ENCODE results near the gene AK9.
"Not testable (repeated sequence)": the region's sequence is repeated elsewhere in the genome, so short reads cannot be mapped to it uniquely, and the experiment has no call there.

Gene AK9

GRCh38 chr6:109714166-109714565 lies 23.2 kb upstream of the AK9 start:
- DNase-seq (ENCODE audit: low spot score): no peak
- no peak for TF ChIP-seq CTCF (IDR thresholded peaks at IDR 0.05; ENCODE audit: extremely low read depth, missing control alignments)

- no peak for DNase-seq (ENCODE audit: low spot score)
- no peak for TF ChIP-seq CTCF (IDR thresholded peaks at IDR 0.05; ENCODE audit: extremely low read depth, missing control alignments)
Measured at GRCh38 chr6:109713097-109713496, 22.1 kb upstream of the AK9 start.

GRCh38 chr6:109708099-109708498 lies 17.1 kb upstream of the AK9 start:
- DNase-seq (ENCODE audit: low spot score): not testable (repeated sequence)

- TF ChIP-seq CTCF (IDR thresholded peaks at IDR 0.05; ENCODE audit: extremely low read depth, missing control alignments): no peak
- no peak for DNase-seq (ENCODE audit: low spot score)
Measured at GRCh38 chr6:109706513-109706912, 15.5 kb upstream of the AK9 start.

GRCh38 chr6:109705258-109705657 lies 14.3 kb upstream of the AK9 start:
- peak; percentile 72 for DNase-seq (ENCODE audit: low spot score)
- TF ChIP-seq CTCF (IDR thresholded peaks at IDR 0.05; ENCODE audit: extremely low read depth, missing control alignments): peak; percentile 76

- DNase-seq (ENCODE audit: low spot score): no peak
- TF ChIP-seq CTCF (IDR thresholded peaks at IDR 0.05; ENCODE audit: extremely low read depth, missing control alignments): no peak
Measured at GRCh38 chr6:109702791-109703190, 11.8 kb upstream of the AK9 start.

GRCh38 chr6:109701774-109702173 lies 10.8 kb upstream of the AK9 start:
- TF ChIP-seq CTCF (IDR thresholded peaks at IDR 0.05; ENCODE audit: extremely low read depth, missing control alignments): no peak
- no peak for DNase-seq (ENCODE audit: low spot score)

- no peak for TF ChIP-seq CTCF (IDR thresholded peaks at IDR 0.05; ENCODE audit: extremely low read depth, missing control alignments)
- no peak for DNase-seq (ENCODE audit: low spot score)
Measured at GRCh38 chr6:109701221-109701620, 10.2 kb upstream of the AK9 start.
